Body of pancreas (tissue), 4 donors: ENCODE data around the gene BAZ2B. TPM values are rescaled to one million over a fixed set of nuclear protein-coding genes. Genes with fewer than 3 reads are reported as not detected.
A peak's percentile ranks its signal among the peaks of the same experiment; 100 is the strongest.

ENCODE experiments used
- ATAC-seq: fragments of 150-250 bp; one replicate; pipeline ENCODE4 v1.9.1; 2016
- DNase-seq, 4 donors: peaks; one replicate each; pipeline ENCODE4 v3.0.0-alpha.2; 2019
- H3K27ac ChIP-seq, 4 donors: fragments of 200-600 bp; sonication (generic); 1 replicate in 3 of 4; 2 replicates in 1 of 4; pipeline versions ENCODE4 v1.5.1 to v1.6.1; 2016 to 2019; ENCODE audit warnings: mild to moderate bottlenecking in 1 of 4, mixed read lengths in 1 of 4, moderate library complexity in 1 of 4
- H3K27me3 ChIP-seq, 2 donors: fragments of 200-600 bp; sonication (generic); one replicate each; pipeline ENCODE4 v1.6.0; 2016; ENCODE audit warnings: mild to moderate bottlenecking in 1 of 2
- H3K36me3 ChIP-seq, 2 donors: fragments of 200-600 bp; sonication (generic); replicated peaks in 1 of 2; 2 replicates each; pipeline ENCODE4 v1.5.1; 2016; ENCODE audit warnings: low read depth in 2 of 2; ENCODE audit not compliant: insufficient read depth in 1 of 2
- H3K4me1 ChIP-seq: fragments of 200-600 bp; sonication (generic); one replicate; pipeline ENCODE4 v1.6.0; 2016
- H3K4me3 ChIP-seq, 2 donors: fragments of 200-600 bp; sonication (generic); 1 replicate in 1 of 2; 2 replicates in 1 of 2; pipeline ENCODE4 v1.5.1; 2016 to 2019
- H3K9me3 ChIP-seq, 3 donors: fragments of 200-600 bp; sonication (generic); 1 replicate in 2 of 3; 2 replicates in 1 of 3; pipeline ENCODE4 v1.5.1; 2016
- POLR2A ChIP-seq, 3 donors: fragments of 450-650 bp; IDR thresholded peaks; one replicate each; pipeline ENCODE4 v1.6.1; 2016; ENCODE audit warnings: antibody characterized with exemption in 3 of 3, mild to moderate bottlenecking in 2 of 3
- WGBS, 2 donors: methylation state at CpG; one replicate each; pipeline ENCODE4 v1.1.5; 2017; 5-methylcytosine and 5-hydroxymethylcytosine counted together
- intact Hi-C: fragments of 100-400 bp; cut with DNase I; formaldehyde crosslinking; loops from one replicate; pipeline ENCODE4 v1.15.1; 2023
- total RNA-seq, 2 donors: library from RNA; depleted of rRNA; stranded (reverse); fragments of >200 nt; gene quantifications; one replicate each; pipeline ENCODE4 v1.1.0, GENCODE V29; 2016
- TF ChIP-seq, protein P1 (sequence below), 7 experiments: fragments of 450-650 bp in 4 of 7; fragments of 200-600 bp in 3 of 7; sonication (generic) in 3 of 7; IDR thresholded peaks; one replicate each; pipeline ENCODE4 v1.5.1; 2016 to 2019; ENCODE audit warnings: antibody characterized with exemption in 7 of 7

The BAZ2B gene
- total RNA-seq, 2 donors from 2014 or later, result 62.5 to 104 TPM

DNA sequence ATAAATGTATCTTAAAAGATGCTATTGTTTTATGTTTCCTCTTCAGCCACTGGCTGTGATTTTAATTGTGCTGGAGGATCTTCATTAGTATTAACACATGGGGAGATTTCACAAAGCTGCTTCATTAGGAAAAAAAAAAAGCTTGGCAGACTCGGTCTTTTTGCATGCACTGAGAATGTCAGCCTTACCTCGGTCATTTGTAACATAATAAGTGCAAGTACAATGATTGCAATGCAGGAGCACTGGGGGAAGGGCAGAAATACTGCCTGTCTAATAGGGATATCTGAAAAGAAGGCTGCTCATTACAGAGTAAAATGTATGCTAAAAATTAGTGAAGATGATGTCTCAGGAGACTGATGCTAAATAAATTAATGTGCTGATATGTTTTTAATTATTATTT lies 1.3 kb upstream of the BAZ2B start:
- DNase-seq, result peak in 3 of 4 donors; percentile 22 to 57 (median 47)
- TF ChIP-seq, protein P1, sequence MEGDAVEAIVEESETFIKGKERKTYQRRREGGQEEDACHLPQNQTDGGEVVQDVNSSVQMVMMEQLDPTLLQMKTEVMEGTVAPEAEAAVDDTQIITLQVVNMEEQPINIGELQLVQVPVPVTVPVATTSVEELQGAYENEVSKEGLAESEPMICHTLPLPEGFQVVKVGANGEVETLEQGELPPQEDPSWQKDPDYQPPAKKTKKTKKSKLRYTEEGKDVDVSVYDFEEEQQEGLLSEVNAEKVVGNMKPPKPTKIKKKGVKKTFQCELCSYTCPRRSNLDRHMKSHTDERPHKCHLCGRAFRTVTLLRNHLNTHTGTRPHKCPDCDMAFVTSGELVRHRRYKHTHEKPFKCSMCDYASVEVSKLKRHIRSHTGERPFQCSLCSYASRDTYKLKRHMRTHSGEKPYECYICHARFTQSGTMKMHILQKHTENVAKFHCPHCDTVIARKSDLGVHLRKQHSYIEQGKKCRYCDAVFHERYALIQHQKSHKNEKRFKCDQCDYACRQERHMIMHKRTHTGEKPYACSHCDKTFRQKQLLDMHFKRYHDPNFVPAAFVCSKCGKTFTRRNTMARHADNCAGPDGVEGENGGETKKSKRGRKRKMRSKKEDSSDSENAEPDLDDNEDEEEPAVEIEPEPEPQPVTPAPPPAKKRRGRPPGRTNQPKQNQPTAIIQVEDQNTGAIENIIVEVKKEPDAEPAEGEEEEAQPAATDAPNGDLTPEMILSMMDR (IDR thresholded peaks at IDR 0.05), result no peak
- TF ChIP-seq POLR2A (IDR thresholded peaks at IDR 0.05), result no peak
- intact Hi-C loops, result no loop called here
- Histone ChIP-seq H3K9me3 (no peaks in the 10 kb centered on the region), H3K4me3 (no peak overlapping the region), H3K27me3 (no peaks in the 10 kb centered on the region), H3K36me3 (no peaks in the 10 kb centered on the region), H3K27ac (peak overlapping the region in 2 of 4 donors; percentile 1 to 97), H3K4me1 (peaks cover 27% of the 10 kb centered on the region)
- WGBS, 2 donors, result 3 to 9% methylated on average over 2 of the region's 2 CpGs
- no peak for ATAC-seq

DNA sequence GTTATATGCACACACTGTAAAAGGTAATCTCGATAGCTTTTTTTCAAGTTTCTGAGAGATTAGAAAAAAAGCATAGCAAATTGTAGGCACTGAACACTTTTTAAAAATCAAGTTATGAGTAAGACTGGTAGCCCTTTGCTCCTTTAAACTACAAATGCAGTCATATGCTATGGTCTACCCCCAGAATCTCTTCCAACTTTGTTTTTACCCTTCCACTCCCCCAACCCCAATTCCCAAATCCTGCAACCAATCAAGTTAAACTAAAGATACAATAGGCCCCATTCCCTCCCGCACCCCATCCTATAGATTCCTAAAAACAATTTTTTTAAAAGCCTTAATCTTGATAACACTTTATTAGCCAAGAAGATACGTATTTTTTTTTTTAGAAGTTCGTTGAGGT lies 752 bp upstream of the BAZ2B start:
- peaks cover 32% of the 10 kb centered on the region for H3K4me1 ChIP-seq
- 25 to 26% methylated on average over 4 of the region's 4 CpGs for WGBS, 2 donors
- H3K9me3 ChIP-seq, result no peaks in the 10 kb centered on the region
- peak overlapping the region in 3 of 4 donors; percentile 95 to 98 (median 97) for H3K27ac ChIP-seq
- no peak for DNase-seq
- intact Hi-C loops, result no loop called here
- ATAC-seq, result no peak
- no peaks in the 10 kb centered on the region for H3K36me3 ChIP-seq
- H3K4me3 ChIP-seq, result no peak overlapping the region
- no peaks in the 10 kb centered on the region for H3K27me3 ChIP-seq
- no peak for TF ChIP-seq POLR2A (IDR thresholded peaks at IDR 0.05)
- TF ChIP-seq, protein P1 (IDR thresholded peaks at IDR 0.05), result no peak

DNA sequence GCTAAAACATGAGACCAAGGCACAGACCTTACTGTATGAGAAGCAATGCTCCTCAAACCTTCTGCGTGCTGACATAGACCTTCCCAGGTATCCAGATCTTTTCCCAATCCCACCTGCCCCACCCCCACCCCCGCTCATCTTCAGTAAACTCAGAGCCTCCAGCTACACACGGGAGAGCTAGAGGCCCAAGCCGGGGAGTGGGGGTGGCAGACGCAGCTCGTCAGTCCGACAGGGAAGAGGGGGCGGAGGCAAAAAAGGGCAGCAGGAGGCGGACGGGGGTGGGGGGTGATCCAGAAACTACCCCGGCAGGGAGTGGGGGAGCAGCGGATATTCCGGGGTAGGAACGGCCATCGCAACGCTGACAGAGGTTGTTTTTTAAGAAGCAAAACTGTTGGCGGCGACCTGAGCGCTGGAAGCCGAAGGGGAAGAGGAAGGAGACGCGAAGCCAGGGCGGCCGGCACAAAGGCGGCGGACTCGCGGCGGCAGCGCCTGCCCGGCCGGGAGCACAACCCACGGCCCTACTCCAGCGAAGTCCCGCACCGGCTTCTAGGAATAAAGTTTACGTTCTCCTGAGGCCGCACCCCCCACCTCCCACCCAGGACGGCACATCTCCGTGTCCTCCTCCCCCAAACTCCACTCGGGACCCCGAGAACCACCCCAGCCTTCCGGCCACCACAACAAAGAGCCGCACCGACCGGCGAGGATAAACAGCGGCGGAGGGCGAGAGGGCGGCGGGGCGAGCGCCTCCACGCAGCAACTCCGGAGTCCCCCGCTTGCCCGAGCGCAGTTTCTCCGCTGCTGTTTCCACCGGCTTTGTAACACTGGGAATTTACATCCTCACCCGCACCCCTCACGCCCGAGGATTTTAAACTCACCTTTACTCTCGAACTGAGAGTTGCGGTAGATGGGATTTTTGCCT lies 722 bp downstream of the BAZ2B start:
- peak overlapping the region; percentile 19 to 68 for H3K4me3 ChIP-seq
- intact Hi-C loops, result no loop called here
- no peaks in the 10 kb centered on the region for H3K27me3 ChIP-seq
- H3K4me1 ChIP-seq, result peaks cover 32% of the 10 kb centered on the region
- H3K9me3 ChIP-seq, result no peaks in the 10 kb centered on the region
- peak; percentile 85 to 93 (median 90) for DNase-seq
- ATAC-seq, result peak; percentile 86
- peak overlapping the region; percentile 88 to 98 (median 96) for H3K27ac ChIP-seq
- H3K36me3 ChIP-seq, result no peaks in the 10 kb centered on the region
- TF ChIP-seq POLR2A (IDR thresholded peaks at IDR 0.05), result peak; percentile 55 to 91 (median 88)
- TF ChIP-seq, protein P1 (IDR thresholded peaks at IDR 0.05), result no peak
- 1% methylated on average over 45 to 66 of the region's 66 CpGs for WGBS, 2 donors

DNA sequence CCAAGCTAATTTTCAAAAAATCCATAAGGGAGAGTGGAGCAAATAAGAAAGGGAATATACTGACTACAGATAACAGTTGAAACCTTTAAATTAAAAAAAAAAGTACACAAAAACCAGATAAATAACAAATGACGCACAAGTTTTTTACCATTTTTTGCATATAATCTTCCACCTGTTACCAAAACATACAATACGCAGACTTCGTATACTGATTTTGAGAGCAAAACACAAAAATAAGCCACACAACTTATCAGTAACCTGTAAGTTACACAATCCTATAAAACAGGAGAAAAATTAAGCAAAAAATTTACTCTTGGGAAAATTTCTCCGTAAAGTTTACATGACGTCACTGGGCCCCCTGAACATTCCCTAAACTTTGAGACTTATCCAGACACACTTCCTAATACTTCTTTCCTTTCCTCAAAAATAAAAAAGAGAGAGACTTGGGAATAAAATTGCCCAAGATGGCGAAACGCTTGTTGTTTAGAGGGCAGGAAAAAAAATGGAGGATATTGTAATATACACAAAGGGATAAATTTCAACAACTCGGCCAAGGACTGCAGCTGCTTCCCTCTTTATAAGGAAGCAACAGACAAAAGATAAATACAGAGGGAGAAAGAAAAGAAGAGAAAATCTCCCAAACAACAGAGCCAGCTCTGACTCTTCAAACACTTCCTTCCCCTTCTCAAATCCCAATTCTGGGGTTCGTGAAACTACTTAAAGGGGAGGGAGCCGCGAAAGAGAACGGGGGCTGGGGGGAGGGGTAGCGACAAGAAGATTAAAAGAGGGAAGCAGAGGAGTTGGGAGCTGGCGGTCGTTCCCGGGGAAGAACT lies 1.6 kb downstream of the BAZ2B start:
- H3K27ac ChIP-seq, result peak overlapping the region; percentile 88 to 98 (median 96)
- H3K9me3 ChIP-seq, result no peaks in the 10 kb centered on the region
- intact Hi-C loops, result no loop called here
- H3K4me1 ChIP-seq, result peaks cover 35% of the 10 kb centered on the region
- 1% methylated on average over 16 of the region's 16 CpGs for WGBS, 2 donors
- H3K36me3 ChIP-seq, result no peaks in the 10 kb centered on the region
- H3K4me3 ChIP-seq, result peak overlapping the region; percentile 19 to 68
- no peak for TF ChIP-seq POLR2A (IDR thresholded peaks at IDR 0.05)
- TF ChIP-seq, protein P1 (IDR thresholded peaks at IDR 0.05), result no peak
- ATAC-seq (peak; percentile 45), DNase-seq (no peak)
- H3K27me3 ChIP-seq, result no peaks in the 10 kb centered on the region
